Prostate gland (tissue), 2 donors: ENCODE measurements around the gene ST8SIA3.

ENCODE experiments used
- POLR2A ChIP-seq: fragments of 450-650 bp; IDR thresholded peaks from one replicate; pipeline ENCODE4 v1.6.1; 2016; ENCODE audit warnings: antibody characterized with exemption, mild to moderate bottlenecking
- POLR2AphosphoS5 ChIP-seq: sonication (generic); formaldehyde crosslinking; IDR thresholded peaks from one replicate; pipeline ENCODE4 v1.6.1; 2017; ENCODE audit warnings: antibody characterized with exemption
- TF ChIP-seq, protein P1 (sequence below), 4 experiments: fragments of 200-600 bp in 2 of 4; fragments of 450-650 bp in 2 of 4; sonication (generic) in 2 of 4; IDR thresholded peaks; 1 replicate in 3 of 4; 2 replicates in 1 of 4; pipeline ENCODE4 v1.5.1; 2016 to 2019; ENCODE audit warnings: antibody characterized with exemption in 4 of 4, mild to moderate bottlenecking in 2 of 4, moderate library complexity in 2 of 4

DNA sequence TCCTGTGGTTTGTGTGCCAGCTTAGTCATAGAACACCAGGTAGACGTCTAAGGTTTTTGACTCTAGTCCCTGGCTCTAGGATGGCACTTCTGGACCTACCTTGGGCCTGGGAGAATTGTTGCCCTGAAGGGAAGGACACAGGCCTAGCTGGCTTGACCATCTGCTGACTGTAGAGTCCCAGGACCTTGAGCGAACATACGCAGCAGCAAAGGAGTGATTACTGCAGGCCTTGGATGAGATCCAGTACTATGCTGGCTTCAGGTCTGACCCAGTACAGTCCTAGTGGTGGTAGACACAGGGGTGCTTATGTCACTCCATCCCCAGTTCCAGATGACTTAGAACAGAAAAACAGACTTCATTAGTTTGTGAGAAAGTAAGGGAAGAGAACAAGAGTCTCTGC, 37.7 kb downstream of the ST8SIA3 start:
- no peak for TF ChIP-seq POLR2AphosphoS5
- TF ChIP-seq POLR2A = no peak
- TF ChIP-seq, protein P1, sequence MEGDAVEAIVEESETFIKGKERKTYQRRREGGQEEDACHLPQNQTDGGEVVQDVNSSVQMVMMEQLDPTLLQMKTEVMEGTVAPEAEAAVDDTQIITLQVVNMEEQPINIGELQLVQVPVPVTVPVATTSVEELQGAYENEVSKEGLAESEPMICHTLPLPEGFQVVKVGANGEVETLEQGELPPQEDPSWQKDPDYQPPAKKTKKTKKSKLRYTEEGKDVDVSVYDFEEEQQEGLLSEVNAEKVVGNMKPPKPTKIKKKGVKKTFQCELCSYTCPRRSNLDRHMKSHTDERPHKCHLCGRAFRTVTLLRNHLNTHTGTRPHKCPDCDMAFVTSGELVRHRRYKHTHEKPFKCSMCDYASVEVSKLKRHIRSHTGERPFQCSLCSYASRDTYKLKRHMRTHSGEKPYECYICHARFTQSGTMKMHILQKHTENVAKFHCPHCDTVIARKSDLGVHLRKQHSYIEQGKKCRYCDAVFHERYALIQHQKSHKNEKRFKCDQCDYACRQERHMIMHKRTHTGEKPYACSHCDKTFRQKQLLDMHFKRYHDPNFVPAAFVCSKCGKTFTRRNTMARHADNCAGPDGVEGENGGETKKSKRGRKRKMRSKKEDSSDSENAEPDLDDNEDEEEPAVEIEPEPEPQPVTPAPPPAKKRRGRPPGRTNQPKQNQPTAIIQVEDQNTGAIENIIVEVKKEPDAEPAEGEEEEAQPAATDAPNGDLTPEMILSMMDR (IDR thresholded peaks at IDR 0.05) = no peak
